HEK293T (cell line): Measurements from ENCODE around the gene CRHR2.

Experiments
- ARNT ChIP-seq: fragments of 450-650 bp; IDR thresholded peaks from 2 replicates; pipeline ENCODE4 v1.6.1; 2017; ENCODE audit warnings: mild to moderate bottlenecking
- BHLHE40 ChIP-seq: fragments of 450-650 bp; IDR thresholded peaks from 2 replicates; pipeline ENCODE4 v1.6.1; 2016; ENCODE audit warnings: mild to moderate bottlenecking, moderate library complexity, borderline replicate concordance
- ELF4 ChIP-seq: fragments of 450-650 bp; IDR thresholded peaks from 2 replicates; pipeline ENCODE4 v1.6.1; 2017; ENCODE audit warnings: antibody characterized with exemption
- FOXA1 ChIP-seq: fragments of 450-650 bp; IDR thresholded peaks from 2 replicates; pipeline ENCODE4 v1.6.1; 2016; ENCODE audit warnings: mild to moderate bottlenecking
- FOXK2 ChIP-seq: fragments of 450-650 bp; IDR thresholded peaks from 2 replicates; pipeline ENCODE4 v1.6.1; 2016; ENCODE audit warnings: mild to moderate bottlenecking
- FOXM1 ChIP-seq: fragments of 450-650 bp; IDR thresholded peaks from 2 replicates; pipeline ENCODE4 v1.6.1; 2017; ENCODE audit warnings: mild to moderate bottlenecking, borderline replicate concordance
- LEF1 ChIP-seq: fragments of 450-650 bp; IDR thresholded peaks from 2 replicates; pipeline ENCODE4 v1.6.1; 2017; ENCODE audit warnings: mild to moderate bottlenecking, borderline replicate concordance
- NFRKB ChIP-seq: fragments of 450-650 bp; IDR thresholded peaks from 2 replicates; pipeline ENCODE4 v1.6.1; 2016; ENCODE audit warnings: mild to moderate bottlenecking, moderate library complexity
- SP1 ChIP-seq: fragments of 450-650 bp; IDR thresholded peaks from 2 replicates; pipeline ENCODE4 v1.6.1; 2017
- SUZ12 ChIP-seq: fragments of 450-650 bp; IDR thresholded peaks from 2 replicates; pipeline ENCODE4 v1.6.1; 2016; ENCODE audit warnings: mild to moderate bottlenecking
- TARDBP ChIP-seq: fragments of 450-650 bp; IDR thresholded peaks from 2 replicates; pipeline ENCODE4 v1.6.1; 2016
- ZNF384 ChIP-seq: fragments of 450-650 bp; IDR thresholded peaks from 2 replicates; pipeline ENCODE4 v1.6.1; 2016
- TF ChIP-seq, protein P1 (sequence below): fragments of 450-650 bp; IDR thresholded peaks from 2 replicates; pipeline ENCODE4 v1.6.1; 2016

DNA sequence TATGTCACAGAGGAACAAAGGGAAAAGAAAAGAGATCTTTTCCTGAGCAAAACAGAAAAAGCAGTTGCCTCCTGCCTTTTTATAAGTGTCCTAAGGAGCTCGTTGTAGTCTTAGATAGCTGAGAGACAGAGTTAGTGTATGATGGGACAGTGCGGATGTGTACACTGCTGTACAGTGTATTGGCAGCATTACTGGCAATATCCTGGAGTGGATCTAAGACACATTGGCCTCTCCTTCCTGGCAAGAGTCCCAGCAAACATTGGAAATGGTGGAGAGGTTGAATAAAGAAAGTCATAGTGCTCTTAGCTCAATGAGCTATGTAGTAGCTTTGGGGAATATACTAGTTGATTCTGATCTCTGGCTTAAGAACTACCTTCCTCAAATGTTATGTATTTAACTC is 64.9 kb downstream of the CRHR2 start:
- TF ChIP-seq TARDBP (no peak), SP1 (no peak), ARNT (no peak), FOXK2 (no peak), SUZ12 (no peak), LEF1 (no peak), ZNF384 (no peak), FOXM1 (no peak), NFRKB (no peak), BHLHE40 (no peak), ELF4 (no peak), FOXA1 (no peak)
- TF ChIP-seq, protein P1, sequence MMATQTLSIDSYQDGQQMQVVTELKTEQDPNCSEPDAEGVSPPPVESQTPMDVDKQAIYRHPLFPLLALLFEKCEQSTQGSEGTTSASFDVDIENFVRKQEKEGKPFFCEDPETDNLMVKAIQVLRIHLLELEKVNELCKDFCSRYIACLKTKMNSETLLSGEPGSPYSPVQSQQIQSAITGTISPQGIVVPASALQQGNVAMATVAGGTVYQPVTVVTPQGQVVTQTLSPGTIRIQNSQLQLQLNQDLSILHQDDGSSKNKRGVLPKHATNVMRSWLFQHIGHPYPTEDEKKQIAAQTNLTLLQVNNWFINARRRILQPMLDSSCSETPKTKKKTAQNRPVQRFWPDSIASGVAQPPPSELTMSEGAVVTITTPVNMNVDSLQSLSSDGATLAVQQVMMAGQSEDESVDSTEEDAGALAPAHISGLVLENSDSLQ: no peak
